ENCODE measurements around the gene MYL1.

MYL1 gene

DNA sequence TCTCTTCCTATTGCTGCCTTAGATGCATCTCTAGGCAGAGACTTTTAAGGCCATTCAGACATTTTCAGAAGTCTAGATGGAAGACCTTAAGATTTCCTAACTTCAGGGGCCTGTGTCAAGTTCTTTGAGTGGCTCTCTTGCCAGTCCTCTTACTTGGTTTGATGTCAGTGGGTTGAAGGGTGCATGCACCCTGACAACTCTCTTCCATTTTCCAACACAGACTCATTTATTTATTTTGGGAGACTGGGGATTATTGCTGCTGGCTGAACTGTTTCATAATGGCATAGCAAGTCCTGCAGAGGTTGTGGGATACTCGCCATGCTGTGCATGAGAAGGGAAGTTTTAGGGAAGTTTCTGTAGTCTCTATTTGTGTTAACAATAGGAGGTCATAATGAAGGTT, 50.7 kb downstream of the MYL1 start:
- DNase-seq = no peak

DNA sequence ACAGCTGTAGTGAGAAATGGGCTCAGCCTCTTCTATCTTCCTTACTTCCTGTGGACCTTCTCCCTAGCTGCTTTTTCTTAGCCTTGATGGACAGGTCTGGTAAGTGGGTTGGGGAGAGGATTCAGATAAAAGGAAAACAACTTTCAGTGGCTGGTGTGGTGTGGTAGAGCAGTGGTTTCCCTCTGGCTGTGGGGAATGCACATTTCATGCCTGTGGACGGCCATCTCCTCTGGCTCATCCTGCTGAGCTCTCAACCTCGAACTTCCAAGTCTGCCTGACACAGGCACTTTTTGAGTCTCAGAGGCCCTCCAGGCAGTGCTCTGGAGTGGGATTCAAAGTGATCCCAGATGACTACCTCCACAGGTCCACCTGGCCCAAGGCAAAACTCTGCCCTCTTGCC, 51.1 kb downstream of the MYL1 start:
- DNase-seq = no peak

DNA sequence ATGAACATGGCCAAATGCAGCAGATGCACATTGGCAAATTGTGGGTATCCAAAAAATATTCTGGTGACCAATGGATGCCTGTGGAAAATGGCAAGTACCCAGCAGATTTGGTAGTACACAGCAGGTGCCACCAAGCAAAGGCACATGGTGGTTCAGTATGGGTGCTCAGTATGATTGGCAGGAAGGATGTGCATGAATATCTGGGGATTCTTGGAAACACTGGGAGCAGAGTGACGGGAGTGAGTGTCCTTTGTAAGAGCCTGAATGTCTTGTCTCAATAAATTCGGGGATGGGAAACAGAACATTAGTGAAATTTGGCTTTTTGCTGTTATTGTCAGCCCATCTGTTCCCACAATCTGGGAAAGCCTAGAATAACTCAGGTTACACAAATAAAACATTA, 52.9 kb downstream of the MYL1 start:
- no peak for DNase-seq

DNA sequence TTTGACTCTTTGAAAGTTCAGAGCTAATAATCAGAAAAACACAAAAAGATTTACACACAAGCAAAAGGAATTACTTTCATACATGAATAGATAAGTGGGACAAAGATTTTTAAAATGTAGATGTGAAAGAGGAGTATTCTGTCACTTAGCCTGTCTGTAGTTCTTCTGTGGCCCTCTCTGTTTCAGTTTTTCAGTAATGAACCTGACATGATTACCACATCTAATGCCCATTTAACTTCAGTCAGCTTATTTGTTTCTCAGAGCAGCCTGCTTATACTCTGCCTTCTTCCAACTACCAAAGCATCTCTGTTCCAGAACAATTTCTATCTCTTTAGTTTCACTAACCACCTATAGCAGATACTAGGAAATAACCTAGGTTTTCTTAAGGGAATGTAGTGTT, 55.3 kb downstream of the MYL1 start:
- no peak for DNase-seq

DNA sequence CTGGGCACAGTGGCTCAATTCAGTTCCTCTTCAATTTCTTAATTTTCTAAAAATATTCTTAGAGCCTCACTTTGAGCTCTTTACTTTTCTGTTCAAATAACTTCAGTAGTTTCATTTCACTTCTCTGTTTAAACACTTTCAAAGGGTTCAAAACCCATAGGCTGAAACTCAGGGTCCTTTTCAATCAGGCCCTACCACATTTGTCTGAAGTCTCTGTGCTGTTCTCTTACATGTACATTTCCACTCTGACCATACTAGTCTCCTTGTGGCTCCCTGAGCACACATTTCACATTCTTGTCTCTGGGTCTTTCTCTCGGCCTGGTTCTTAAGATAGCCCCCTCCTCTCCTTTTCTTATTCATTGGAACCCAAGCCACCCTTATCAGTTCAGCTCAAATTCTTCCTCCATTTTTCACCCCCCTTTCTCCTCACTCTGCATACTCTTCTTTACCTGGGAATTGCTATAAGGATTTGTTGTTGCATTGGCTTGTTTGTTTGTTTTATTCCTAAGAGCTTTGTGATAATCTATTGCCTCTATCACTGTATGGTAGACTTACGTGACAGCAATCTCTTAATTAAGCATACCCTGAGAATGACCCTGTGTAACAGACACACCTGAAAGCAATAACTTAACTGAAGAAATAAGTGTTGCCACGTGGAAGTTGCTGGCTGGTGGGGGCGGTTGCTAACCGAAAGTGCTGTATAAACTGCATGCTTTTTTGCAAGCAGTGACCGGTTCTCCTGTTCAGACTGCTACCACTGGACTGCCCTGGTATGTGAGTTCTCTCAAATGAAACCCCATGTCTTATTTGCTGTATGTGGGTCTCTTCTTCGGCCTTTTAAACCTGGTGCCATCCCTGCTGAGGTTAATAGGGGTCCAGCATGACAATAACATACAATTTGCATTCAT, 62.0 kb downstream of the MYL1 start:
- no peak for DNase-seq

DNA sequence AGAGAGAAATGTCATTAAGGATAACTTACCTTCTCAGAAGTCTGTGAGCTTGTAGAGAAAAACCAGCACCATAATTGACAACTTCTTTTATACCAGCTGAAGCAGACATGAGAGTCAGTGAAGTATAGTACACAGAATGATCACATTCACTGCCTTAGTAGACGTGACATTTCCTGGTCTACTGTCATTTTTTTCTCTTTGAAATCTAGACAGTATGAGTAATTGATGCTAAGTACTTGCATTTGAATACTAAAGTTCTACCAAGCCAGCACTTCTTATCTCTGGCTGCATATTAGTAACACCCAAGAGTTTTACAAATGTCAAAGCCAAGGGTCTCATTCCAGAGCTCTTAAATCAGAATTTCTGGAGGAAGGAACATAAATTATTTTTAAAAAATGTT, 64.4 kb downstream of the MYL1 start:
- DNase-seq = no peak

Data from T-helper 9 cell (primary cell).